ENCODE results near the gene EYA2. TPM values are rescaled to one million over a fixed set of nuclear protein-coding genes. Genes with fewer than 3 reads are reported as not detected.

Gene EYA2
- total RNA-seq, 1 experiment from 2014 or later = not detected

DNA sequence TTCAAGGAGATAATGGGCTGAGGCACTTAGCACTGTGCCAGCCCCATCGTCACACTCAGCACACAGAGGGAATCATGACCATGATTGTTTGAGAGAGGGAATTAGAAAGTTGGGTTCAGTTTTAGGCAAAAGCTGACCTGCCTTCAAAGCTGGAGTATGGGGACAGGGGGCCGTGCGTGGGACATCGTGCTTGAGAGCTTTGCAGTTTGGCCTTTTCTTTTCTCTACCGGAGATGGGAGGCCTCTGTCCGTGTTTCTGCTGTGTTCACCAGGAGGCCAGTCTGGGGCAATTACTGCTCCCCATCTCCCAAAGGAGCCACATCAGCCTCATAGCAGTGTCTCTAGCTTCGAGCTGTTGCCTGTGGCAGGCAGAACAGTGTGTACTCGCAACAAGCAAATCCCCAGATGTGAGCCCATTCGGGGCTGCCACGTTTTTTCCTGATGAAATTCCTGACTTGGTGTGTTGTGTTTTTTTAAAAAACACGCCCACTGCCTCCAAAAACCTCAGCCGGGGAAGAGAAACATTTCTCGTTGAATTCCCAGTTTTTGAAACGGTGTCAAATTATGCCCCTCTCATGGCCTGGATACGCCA is 20.2 kb downstream of the EYA2 start:
- no TSS peak for BruUV-seq (replicated peaks)
- peaks cover 4% of the 10 kb centered on the region for H3K27me3 ChIP-seq (replicated peaks; ENCODE audit: insufficient read depth, low read depth, low read length, poor library complexity)
- ChIA-PET POLR2A (ENCODE audit: low non-redundant PET) (no interaction called here), CTCF (no interaction called here)
- no peak for DNase-seq (ENCODE audit: low spot score)
- H3K36me3 ChIP-seq (ENCODE audit: insufficient read depth, low read length, poor library complexity, severe bottlenecking) = no peaks in the 10 kb centered on the region
- H3K9me3 ChIP-seq (ENCODE audit: low read depth, low read length, poor library complexity, severe bottlenecking) = no peaks in the 10 kb centered on the region
- intact Hi-C loops (cut with micrococcal nuclease; ENCODE audit: unreplicated experiment) = no loop called here
- H3K4me1 ChIP-seq (ENCODE audit: insufficient read depth, low read length, poor library complexity, severe bottlenecking) = no peaks in the 10 kb centered on the region
- H3K4me3 ChIP-seq (ENCODE audit: low read depth, low read length, poor library complexity, severe bottlenecking) = no peak overlapping the region
- no peak overlapping the region for H3K27ac ChIP-seq (ENCODE audit: low read depth, low read length, poor library complexity, severe bottlenecking)
- TF ChIP-seq, protein P1, sequence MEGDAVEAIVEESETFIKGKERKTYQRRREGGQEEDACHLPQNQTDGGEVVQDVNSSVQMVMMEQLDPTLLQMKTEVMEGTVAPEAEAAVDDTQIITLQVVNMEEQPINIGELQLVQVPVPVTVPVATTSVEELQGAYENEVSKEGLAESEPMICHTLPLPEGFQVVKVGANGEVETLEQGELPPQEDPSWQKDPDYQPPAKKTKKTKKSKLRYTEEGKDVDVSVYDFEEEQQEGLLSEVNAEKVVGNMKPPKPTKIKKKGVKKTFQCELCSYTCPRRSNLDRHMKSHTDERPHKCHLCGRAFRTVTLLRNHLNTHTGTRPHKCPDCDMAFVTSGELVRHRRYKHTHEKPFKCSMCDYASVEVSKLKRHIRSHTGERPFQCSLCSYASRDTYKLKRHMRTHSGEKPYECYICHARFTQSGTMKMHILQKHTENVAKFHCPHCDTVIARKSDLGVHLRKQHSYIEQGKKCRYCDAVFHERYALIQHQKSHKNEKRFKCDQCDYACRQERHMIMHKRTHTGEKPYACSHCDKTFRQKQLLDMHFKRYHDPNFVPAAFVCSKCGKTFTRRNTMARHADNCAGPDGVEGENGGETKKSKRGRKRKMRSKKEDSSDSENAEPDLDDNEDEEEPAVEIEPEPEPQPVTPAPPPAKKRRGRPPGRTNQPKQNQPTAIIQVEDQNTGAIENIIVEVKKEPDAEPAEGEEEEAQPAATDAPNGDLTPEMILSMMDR (conservative IDR thresholded peaks at IDR 0.05; ENCODE audit: low read depth, low read length) = no peak

DNA sequence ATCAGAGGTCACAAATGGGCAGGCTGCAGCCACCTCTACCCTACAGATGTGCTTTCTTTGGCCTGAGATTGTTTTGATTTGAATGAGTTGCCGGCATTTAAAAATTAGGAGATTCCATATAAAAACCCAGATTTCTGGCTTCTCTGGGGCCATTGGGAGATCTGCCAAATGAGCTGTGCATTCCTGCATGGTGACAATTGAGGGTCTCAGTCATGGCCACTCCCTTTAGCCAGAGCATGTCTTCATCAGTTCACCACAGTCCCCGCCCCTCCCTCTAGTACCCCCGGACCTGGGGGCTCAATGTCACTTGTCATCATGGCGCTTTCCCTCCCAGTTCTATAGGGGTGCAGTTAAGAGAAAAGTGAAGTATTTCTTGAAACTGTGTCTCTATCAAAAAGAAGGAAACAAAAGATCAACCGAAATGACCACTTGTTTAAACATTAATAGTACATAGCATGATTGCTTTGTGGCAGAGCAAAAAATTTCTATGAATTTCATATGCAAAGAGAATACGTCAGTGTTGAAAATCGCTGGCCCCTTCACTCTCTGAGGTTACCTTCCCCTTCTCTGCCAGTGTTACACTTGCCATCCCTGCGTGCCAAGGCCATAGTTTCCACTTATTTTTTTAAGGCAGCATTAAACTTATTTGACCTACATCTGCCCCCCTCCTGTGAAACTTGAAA is 21.1 kb downstream of the EYA2 start:
- intact Hi-C loops (cut with micrococcal nuclease; ENCODE audit: unreplicated experiment) = no loop called here
- H3K36me3 ChIP-seq (ENCODE audit: insufficient read depth, low read length, poor library complexity, severe bottlenecking) = no peaks in the 10 kb centered on the region
- H3K27ac ChIP-seq (ENCODE audit: low read depth, low read length, poor library complexity, severe bottlenecking) = no peak overlapping the region
- TF ChIP-seq, protein P1 (conservative IDR thresholded peaks at IDR 0.05; ENCODE audit: low read depth, low read length) = no peak
- TF ChIP-seq EZH2 (IDR thresholded peaks at IDR 0.05; ENCODE audit: borderline replicate concordance, low read depth, low read length, poor library complexity, severe bottlenecking) = no peak
- H3K4me3 ChIP-seq (ENCODE audit: low read depth, low read length, poor library complexity, severe bottlenecking) = no peak overlapping the region
- BruUV-seq (replicated peaks) = no TSS peak
- no peaks in the 10 kb centered on the region for H3K4me1 ChIP-seq (ENCODE audit: insufficient read depth, low read length, poor library complexity, severe bottlenecking)
- DNase-seq (ENCODE audit: low spot score) = no peak
- ChIA-PET POLR2A (ENCODE audit: low non-redundant PET) (no interaction called here), CTCF (no interaction called here)
- peaks cover 5% of the 10 kb centered on the region for H3K27me3 ChIP-seq (replicated peaks; ENCODE audit: insufficient read depth, low read depth, low read length, poor library complexity)
- no peaks in the 10 kb centered on the region for H3K9me3 ChIP-seq (ENCODE audit: low read depth, low read length, poor library complexity, severe bottlenecking)

DNA sequence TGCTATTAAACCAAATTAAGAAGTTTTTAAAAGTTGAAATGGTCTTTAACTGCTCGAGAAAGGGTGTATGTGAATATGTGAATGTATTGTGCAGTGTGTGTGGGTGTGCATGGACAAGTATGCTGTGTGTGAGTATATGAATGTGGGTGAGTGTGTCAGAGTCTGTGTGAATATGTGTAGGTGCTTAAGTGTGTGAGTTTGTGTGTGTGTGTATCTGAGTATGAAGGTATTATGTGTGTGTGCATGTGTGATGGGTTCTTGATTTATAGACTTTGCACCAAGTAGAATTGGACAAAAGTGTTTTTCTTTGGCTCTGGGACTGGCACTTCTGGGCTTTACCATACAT is 21.6 kb downstream of the EYA2 start:
- ChIA-PET POLR2A (ENCODE audit: low non-redundant PET) (no interaction called here), CTCF (no interaction called here)
- intact Hi-C loops (cut with micrococcal nuclease; ENCODE audit: unreplicated experiment) = no loop called here
- H3K27ac ChIP-seq (ENCODE audit: low read depth, low read length, poor library complexity, severe bottlenecking) = no peak overlapping the region
- no peaks in the 10 kb centered on the region for H3K9me3 ChIP-seq (ENCODE audit: low read depth, low read length, poor library complexity, severe bottlenecking)
- TF ChIP-seq EZH2 (IDR thresholded peaks at IDR 0.05; ENCODE audit: borderline replicate concordance, low read depth, low read length, poor library complexity, severe bottlenecking) = no peak
- TF ChIP-seq, protein P1 (conservative IDR thresholded peaks at IDR 0.05; ENCODE audit: low read depth, low read length) = no peak
- peaks cover 5% of the 10 kb centered on the region for H3K27me3 ChIP-seq (replicated peaks; ENCODE audit: insufficient read depth, low read depth, low read length, poor library complexity)
- no peak overlapping the region for H3K4me3 ChIP-seq (ENCODE audit: low read depth, low read length, poor library complexity, severe bottlenecking)
- DNase-seq (ENCODE audit: low spot score) = no peak
- no peaks in the 10 kb centered on the region for H3K4me1 ChIP-seq (ENCODE audit: insufficient read depth, low read length, poor library complexity, severe bottlenecking)
- H3K36me3 ChIP-seq (ENCODE audit: insufficient read depth, low read length, poor library complexity, severe bottlenecking) = no peaks in the 10 kb centered on the region
- BruUV-seq (replicated peaks) = no TSS peak

Data from A673 (cell line).